Measurements from ENCODE around the gene STK31.
A peak's percentile ranks its signal among the peaks of the same experiment; 100 is the strongest.

The STK31 gene

DNA sequence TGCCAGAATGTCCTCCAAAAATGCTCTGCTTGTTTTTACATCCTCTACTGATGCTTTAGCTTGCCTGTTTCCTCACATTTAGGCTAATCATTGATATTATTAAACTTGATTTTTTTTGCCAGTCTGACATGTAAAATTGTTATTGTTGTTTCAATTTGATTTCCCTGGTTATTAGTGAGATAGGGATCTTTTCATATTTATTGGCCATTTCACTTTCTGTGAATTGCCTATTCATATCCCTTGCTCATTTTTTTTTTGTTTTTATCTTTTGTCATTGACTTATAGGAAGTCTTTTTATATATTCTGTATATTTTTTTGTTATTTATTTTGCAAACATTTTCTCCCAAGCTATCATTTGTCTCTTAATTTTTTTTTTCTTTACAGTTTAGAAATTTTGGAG lies 16.8 kb upstream of the STK31 start:
- H3K4me3 ChIP-seq (ENCODE audit: low read length) = no peak overlapping the region

DNA sequence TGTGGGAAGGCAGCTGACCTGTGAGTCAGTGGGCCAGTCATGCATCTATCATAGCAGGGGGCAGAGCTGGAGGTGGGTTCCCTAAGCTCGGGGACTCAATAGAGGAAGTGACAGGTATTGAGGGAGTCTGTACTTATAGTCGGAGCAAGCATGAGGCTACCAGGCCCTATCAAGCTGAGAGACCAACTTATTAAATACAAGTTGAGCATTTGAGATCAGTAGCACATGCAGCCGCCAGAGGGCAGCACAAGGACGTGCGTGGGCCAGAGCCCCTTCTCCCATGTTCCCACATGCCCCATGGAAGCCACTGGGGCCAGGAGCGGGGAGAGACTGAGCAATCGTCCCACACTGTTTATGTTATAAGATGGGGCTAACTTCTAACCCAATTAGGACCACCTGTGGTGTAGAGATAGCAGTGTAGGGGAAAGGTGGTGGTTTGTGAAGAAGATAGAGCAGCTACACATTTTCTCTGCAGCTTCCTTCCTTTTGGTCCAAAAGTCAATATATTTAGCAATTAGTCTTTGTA lies 13.0 kb upstream of the STK31 start:
- no peaks in the 10 kb centered on the region for H3K36me3 ChIP-seq (replicated peaks; ENCODE audit: low read depth, low read length)
- H3K9ac ChIP-seq (ENCODE audit: low read length) = no peak overlapping the region
- H3K4me1 ChIP-seq (ENCODE audit: low read length) = peaks cover 18% of the 10 kb centered on the region
- H3K27me3 ChIP-seq (ENCODE audit: low read depth, low read length) = no peaks in the 10 kb centered on the region
- no peaks in the 10 kb centered on the region for H3K79me2 ChIP-seq (ENCODE audit: low read length)
- H4K20me1 ChIP-seq (ENCODE audit: insufficient read depth, low read length) = no peaks in the 10 kb centered on the region
- no peak for TF ChIP-seq EZH2phosphoT487 (IDR thresholded peaks at IDR 0.05; ENCODE audit: low read depth)
- TF ChIP-seq, protein P1, sequence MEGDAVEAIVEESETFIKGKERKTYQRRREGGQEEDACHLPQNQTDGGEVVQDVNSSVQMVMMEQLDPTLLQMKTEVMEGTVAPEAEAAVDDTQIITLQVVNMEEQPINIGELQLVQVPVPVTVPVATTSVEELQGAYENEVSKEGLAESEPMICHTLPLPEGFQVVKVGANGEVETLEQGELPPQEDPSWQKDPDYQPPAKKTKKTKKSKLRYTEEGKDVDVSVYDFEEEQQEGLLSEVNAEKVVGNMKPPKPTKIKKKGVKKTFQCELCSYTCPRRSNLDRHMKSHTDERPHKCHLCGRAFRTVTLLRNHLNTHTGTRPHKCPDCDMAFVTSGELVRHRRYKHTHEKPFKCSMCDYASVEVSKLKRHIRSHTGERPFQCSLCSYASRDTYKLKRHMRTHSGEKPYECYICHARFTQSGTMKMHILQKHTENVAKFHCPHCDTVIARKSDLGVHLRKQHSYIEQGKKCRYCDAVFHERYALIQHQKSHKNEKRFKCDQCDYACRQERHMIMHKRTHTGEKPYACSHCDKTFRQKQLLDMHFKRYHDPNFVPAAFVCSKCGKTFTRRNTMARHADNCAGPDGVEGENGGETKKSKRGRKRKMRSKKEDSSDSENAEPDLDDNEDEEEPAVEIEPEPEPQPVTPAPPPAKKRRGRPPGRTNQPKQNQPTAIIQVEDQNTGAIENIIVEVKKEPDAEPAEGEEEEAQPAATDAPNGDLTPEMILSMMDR (IDR thresholded peaks at IDR 0.05; ENCODE audit: low read depth, low read length) = peak; percentile 76
- peak overlapping the region; percentile 93 for H2AFZ ChIP-seq (ENCODE audit: low read depth, low read length)
- H3K9me3 ChIP-seq (ENCODE audit: insufficient read depth, low read length) = no peaks in the 10 kb centered on the region
- no peak overlapping the region for H3K27ac ChIP-seq (ENCODE audit: low read length)
- H3K4me3 ChIP-seq (ENCODE audit: low read length) = peak overlapping the region; percentile 31; the same call in 1 of the 2 replicates
- peak overlapping the region; percentile 51 for H3K4me2 ChIP-seq (ENCODE audit: low read length)

More for the DNA sequence above, 16.8 kb upstream of the STK31 start:
- Histone ChIP-seq H3K27ac (ENCODE audit: low read length) (no peak overlapping the region), H2AFZ (ENCODE audit: low read depth, low read length) (no peak overlapping the region), H4K20me1 (ENCODE audit: insufficient read depth, low read length) (no peaks in the 10 kb centered on the region), H3K79me2 (ENCODE audit: low read length) (no peaks in the 10 kb centered on the region), H3K9me3 (ENCODE audit: insufficient read depth, low read length) (no peaks in the 10 kb centered on the region), H3K36me3 (replicated peaks; ENCODE audit: low read depth, low read length) (no peaks in the 10 kb centered on the region), H3K9ac (ENCODE audit: low read length) (no peak overlapping the region), H3K4me1 (ENCODE audit: low read length) (peaks cover 8% of the 10 kb centered on the region), H3K27me3 (ENCODE audit: low read depth, low read length) (no peaks in the 10 kb centered on the region), H3K4me2 (ENCODE audit: low read length) (no peak overlapping the region)
- TF ChIP-seq EZH2phosphoT487 (IDR thresholded peaks at IDR 0.05; ENCODE audit: low read depth) = no peak
- TF ChIP-seq, protein P1 (IDR thresholded peaks at IDR 0.05; ENCODE audit: low read depth, low read length) = no peak

DNA sequence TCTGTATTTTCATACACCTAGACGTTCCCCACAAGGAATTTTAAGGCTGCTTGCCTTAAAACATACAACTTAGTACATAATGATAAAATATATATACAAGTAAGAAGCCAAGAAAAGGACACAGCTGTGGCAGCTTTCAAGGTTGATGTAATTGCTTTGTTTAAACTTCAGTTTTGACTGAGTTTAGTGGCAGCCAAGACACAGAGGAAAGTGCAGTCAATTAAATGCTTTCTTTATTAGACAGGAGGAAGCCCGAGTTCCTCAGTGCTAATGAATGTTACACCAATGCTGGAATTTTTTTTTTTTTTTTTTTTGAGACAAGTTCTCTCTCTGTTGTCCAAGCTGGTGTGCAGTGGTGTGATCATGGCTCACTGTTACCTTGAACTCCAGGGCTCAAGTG lies 11.2 kb upstream of the STK31 start:
- H3K79me2 ChIP-seq (ENCODE audit: low read length) = no peaks in the 10 kb centered on the region
- H3K27me3 ChIP-seq (ENCODE audit: low read depth, low read length) = no peaks in the 10 kb centered on the region
- H2AFZ ChIP-seq (ENCODE audit: low read depth, low read length) = no peak overlapping the region
- no peaks in the 10 kb centered on the region for H3K36me3 ChIP-seq (replicated peaks; ENCODE audit: low read depth, low read length)
- H3K4me1 ChIP-seq (ENCODE audit: low read length) = peaks cover 18% of the 10 kb centered on the region
- no peak overlapping the region for H3K4me3 ChIP-seq (ENCODE audit: low read length)
- no peaks in the 10 kb centered on the region for H3K9me3 ChIP-seq (ENCODE audit: insufficient read depth, low read length)
- H4K20me1 ChIP-seq (ENCODE audit: insufficient read depth, low read length) = no peaks in the 10 kb centered on the region
- TF ChIP-seq EZH2phosphoT487 (IDR thresholded peaks at IDR 0.05; ENCODE audit: low read depth) = no peak
- TF ChIP-seq, protein P1 (IDR thresholded peaks at IDR 0.05; ENCODE audit: low read depth, low read length) = no peak
- H3K9ac ChIP-seq (ENCODE audit: low read length) = no peak overlapping the region
- 0 out of 2 replicates have a peak overlapping the region, but pooled peaks have one; percentile 9 for H3K4me2 ChIP-seq (ENCODE audit: low read length)
- H3K27ac ChIP-seq (ENCODE audit: low read length) = no peak overlapping the region

DNA sequence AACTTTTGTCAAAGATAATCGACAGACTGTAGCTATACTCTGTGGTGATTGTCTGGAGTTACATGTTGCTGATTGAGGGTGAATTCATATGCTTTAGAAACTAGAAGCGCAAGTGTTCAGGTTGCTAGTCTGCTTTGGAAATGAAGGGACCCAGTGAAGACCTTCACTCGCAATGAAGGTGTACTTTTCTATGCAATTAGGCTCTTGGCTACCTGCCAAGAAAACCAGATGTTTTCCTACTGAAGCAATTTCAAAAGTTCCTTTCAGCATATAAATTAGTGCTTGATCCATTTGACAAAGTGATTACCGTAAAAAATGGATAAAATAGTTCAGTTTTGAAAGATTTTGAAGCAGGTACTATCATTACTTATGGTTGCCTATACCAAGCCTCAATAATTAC lies 10.0 kb upstream of the STK31 start:
- Histone ChIP-seq H3K9ac (ENCODE audit: low read length) (no peak overlapping the region), H3K27ac (ENCODE audit: low read length) (no peak overlapping the region), H3K4me3 (ENCODE audit: low read length) (no peak overlapping the region), H3K9me3 (ENCODE audit: insufficient read depth, low read length) (no peaks in the 10 kb centered on the region), H4K20me1 (ENCODE audit: insufficient read depth, low read length) (no peaks in the 10 kb centered on the region), H3K79me2 (ENCODE audit: low read length) (no peaks in the 10 kb centered on the region), H2AFZ (ENCODE audit: low read depth, low read length) (no peak overlapping the region), H3K4me2 (ENCODE audit: low read length) (no peak overlapping the region), H3K36me3 (replicated peaks; ENCODE audit: low read depth, low read length) (no peaks in the 10 kb centered on the region), H3K4me1 (ENCODE audit: low read length) (peaks cover 18% of the 10 kb centered on the region), H3K27me3 (ENCODE audit: low read depth, low read length) (no peaks in the 10 kb centered on the region)
- no peak for TF ChIP-seq EZH2phosphoT487 (IDR thresholded peaks at IDR 0.05; ENCODE audit: low read depth)
- TF ChIP-seq, protein P1 (IDR thresholded peaks at IDR 0.05; ENCODE audit: low read depth, low read length) = no peak

Data from OCI-LY3 (cell line).